Osteoblast (primary cell): ENCODE measurements around the gene RCAN3. TPM values are rescaled to one million over a fixed set of nuclear protein-coding genes. Genes with fewer than 3 reads are reported as not detected.

Experiments
- DNase-seq: peaks from one replicate; pipeline ENCODE4 v3.0.0; 2011; ENCODE audit warnings: low spot score, mixed read lengths; ENCODE audit not compliant: insufficient read length; ENCODE audit errors: missing footprints
- H2AFZ ChIP-seq: 2 replicates; pipeline ENCODE4 v1.6.0; 2011; ENCODE audit warnings: mild to moderate bottlenecking, low read length
- H3K27ac ChIP-seq: 2 replicates; pipeline ENCODE4 v1.5.1; 2011; ENCODE audit warnings: mild to moderate bottlenecking, low read depth, low read length, moderate library complexity
- H3K27me3 ChIP-seq: 2 replicates; pipeline ENCODE4 v1.6.0; 2012; ENCODE audit warnings: mild to moderate bottlenecking, control low read depth, inconsistent platforms, low read length, moderate library complexity; ENCODE audit not compliant: insufficient read depth
- H3K36me3 ChIP-seq: 2 replicates; pipeline ENCODE4 v1.5.1; 2011; ENCODE audit warnings: mild to moderate bottlenecking, low read length, control low read depth, moderate library complexity; ENCODE audit not compliant: insufficient read depth
- H3K4me1 ChIP-seq: 2 replicates; pipeline ENCODE4 v1.5.1; 2011; ENCODE audit warnings: mild to moderate bottlenecking, low read length, control low read depth, moderate library complexity; ENCODE audit not compliant: insufficient read depth
- H3K4me2 ChIP-seq: 2 replicates; pipeline ENCODE4 v1.6.0; 2011; ENCODE audit warnings: mild to moderate bottlenecking, low read length; ENCODE audit not compliant: insufficient read depth
- H3K4me3 ChIP-seq: fragments of 200-600 bp; sonication (generic); 3 replicates; pipeline ENCODE4 v1.5.1; 2012; ENCODE audit warnings: mild to moderate bottlenecking, low read length, inconsistent platforms; ENCODE audit not compliant: insufficient read depth
- H3K79me2 ChIP-seq: 2 replicates; pipeline ENCODE4 v1.6.0; 2012; ENCODE audit warnings: mild to moderate bottlenecking, low read length, control low read depth, inconsistent platforms; ENCODE audit not compliant: insufficient read depth
- H3K9me3 ChIP-seq: 2 replicates; pipeline ENCODE4 v1.5.1; 2011; ENCODE audit warnings: low read depth, low read length, control low read depth
- H4K20me1 ChIP-seq: 2 replicates; pipeline ENCODE4 v1.6.0; 2012; ENCODE audit warnings: mild to moderate bottlenecking, low read length, control low read depth; ENCODE audit not compliant: insufficient read depth
- total RNA-seq: library from RNA; depleted of rRNA; stranded (reverse); fragments of >200 nt; gene quantifications from 2 replicates; pipeline ENCODE4 v1.2.3, GENCODE V29; 2012
- TF ChIP-seq, protein P1 (sequence below): IDR thresholded peaks from 2 replicates; pipeline ENCODE4 v1.5.1; 2011; ENCODE audit warnings: mild to moderate bottlenecking, low read depth, low read length, moderate library complexity; ENCODE audit errors: extremely low read depth

Gene RCAN3
- total RNA-seq, 1 donor: 1.8 TPM

DNA sequence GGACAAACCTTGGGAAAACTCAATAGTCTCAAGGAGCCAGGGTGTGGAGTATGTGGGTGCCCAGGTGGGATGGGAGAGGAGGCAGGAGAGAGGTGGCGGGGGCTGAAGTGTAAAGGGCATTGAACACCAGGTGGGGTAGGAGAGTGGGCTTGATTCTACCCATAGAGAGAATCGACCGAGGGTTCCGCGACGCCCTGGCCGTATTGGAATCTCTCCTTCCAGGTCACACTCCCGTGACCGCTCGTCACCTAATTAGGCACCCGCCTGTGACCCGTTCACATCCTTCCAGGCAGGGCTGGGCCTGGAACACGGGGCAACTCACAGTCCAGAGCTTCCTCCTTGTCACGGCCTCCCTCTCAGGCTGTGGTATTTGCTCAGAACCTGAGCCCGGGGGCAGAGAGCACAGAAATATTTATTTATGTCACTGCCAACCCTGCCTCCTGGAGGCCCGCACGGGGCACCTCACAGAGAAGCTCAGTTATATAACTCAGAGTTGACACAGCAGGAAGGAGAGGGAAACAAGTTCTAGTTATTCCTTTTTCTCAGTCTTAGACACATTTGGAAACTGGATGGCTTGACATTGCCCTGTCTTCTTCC lies 65.3 kb downstream of the RCAN3 start:
- Histone ChIP-seq H3K4me3 (no peak overlapping the region), H3K4me2 (no peak overlapping the region), H3K27ac (no peak overlapping the region), H3K27me3 (no peaks in the 10 kb centered on the region), H3K4me1 (no peaks in the 10 kb centered on the region), H3K9me3 (no peaks in the 10 kb centered on the region), H4K20me1 (no peaks in the 10 kb centered on the region), H2AFZ (no peak overlapping the region), H3K79me2 (no peaks in the 10 kb centered on the region), H3K36me3 (no peaks in the 10 kb centered on the region)
- DNase-seq: no peak
- TF ChIP-seq, protein P1, sequence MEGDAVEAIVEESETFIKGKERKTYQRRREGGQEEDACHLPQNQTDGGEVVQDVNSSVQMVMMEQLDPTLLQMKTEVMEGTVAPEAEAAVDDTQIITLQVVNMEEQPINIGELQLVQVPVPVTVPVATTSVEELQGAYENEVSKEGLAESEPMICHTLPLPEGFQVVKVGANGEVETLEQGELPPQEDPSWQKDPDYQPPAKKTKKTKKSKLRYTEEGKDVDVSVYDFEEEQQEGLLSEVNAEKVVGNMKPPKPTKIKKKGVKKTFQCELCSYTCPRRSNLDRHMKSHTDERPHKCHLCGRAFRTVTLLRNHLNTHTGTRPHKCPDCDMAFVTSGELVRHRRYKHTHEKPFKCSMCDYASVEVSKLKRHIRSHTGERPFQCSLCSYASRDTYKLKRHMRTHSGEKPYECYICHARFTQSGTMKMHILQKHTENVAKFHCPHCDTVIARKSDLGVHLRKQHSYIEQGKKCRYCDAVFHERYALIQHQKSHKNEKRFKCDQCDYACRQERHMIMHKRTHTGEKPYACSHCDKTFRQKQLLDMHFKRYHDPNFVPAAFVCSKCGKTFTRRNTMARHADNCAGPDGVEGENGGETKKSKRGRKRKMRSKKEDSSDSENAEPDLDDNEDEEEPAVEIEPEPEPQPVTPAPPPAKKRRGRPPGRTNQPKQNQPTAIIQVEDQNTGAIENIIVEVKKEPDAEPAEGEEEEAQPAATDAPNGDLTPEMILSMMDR: no peak

DNA sequence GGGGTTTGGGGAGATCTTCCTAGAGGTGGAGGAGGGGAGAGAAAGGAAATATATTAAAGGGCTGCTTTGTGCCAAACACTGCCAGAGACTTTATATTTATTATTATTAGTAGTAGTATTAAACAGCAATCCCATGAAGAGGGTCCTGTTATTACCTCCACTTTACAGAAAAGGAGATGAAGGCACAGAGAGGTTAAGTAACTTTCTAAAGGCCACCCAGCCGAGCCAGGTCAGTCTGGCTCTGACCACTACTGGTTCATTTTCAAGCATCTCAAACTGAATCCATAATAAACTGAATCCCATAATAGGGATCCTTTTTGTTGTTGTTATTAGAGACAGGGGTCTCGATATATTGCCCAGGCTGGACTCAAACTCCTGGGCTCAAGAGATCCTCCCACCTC lies 65.8 kb downstream of the RCAN3 start:
- no peak for DNase-seq
- H4K20me1 ChIP-seq: no peaks in the 10 kb centered on the region
- no peak overlapping the region for H3K27ac ChIP-seq
- H3K4me1 ChIP-seq: no peaks in the 10 kb centered on the region
- H3K4me3 ChIP-seq: no peak overlapping the region
- TF ChIP-seq, protein P1: no peak
- no peak overlapping the region for H2AFZ ChIP-seq
- H3K4me2 ChIP-seq: no peak overlapping the region
- no peaks in the 10 kb centered on the region for H3K9me3 ChIP-seq
- H3K27me3 ChIP-seq: no peaks in the 10 kb centered on the region
- H3K36me3 ChIP-seq: no peaks in the 10 kb centered on the region
- no peaks in the 10 kb centered on the region for H3K79me2 ChIP-seq

DNA sequence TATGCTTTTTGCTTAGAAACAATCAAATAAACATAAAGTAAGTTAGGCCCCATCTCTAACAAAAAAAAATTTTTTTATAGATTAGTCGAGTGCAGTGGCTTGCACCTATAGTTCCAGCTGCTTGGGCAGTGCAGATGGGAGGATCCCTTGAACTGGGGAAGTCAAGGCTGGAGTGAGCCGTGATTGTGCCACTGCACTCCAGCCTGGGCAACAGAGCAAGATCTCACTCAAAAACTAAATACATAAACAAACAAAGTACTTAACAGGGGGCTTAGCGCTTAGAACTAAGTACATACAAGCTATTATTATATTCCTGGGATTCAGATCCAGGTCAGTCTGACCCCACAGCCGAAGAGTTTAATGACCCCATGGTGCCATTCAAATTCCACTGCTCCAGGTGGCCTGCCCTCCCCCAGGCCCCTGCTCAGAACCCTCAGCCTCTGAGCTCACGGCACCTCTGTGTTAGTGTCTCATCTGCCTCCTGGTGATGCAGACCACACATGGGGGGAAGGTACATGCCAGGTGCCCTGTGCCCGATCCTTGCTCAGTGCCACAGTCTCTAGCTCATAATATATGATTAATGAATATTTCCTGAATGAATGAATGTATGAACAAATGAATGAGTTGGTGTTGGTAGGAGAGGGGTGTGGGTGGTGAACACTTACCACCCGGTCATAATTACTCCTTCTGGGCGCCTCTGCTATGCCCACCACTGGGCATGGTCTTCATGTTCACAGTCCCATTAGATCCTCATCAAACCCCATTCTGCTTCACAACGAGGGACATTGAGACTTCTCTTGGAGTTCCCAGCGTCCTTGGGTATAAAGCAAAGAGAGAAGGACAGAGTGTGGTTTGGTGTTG lies 67.9 kb downstream of the RCAN3 start:
- no peaks in the 10 kb centered on the region for H4K20me1 ChIP-seq
- no peaks in the 10 kb centered on the region for H3K27me3 ChIP-seq
- no peaks in the 10 kb centered on the region for H3K9me3 ChIP-seq
- no peak overlapping the region for H3K4me3 ChIP-seq
- H3K27ac ChIP-seq: no peak overlapping the region
- no peaks in the 10 kb centered on the region for H3K79me2 ChIP-seq
- H3K36me3 ChIP-seq: no peaks in the 10 kb centered on the region
- TF ChIP-seq, protein P1: no peak
- H3K4me1 ChIP-seq: no peaks in the 10 kb centered on the region
- no peak overlapping the region for H3K4me2 ChIP-seq
- no peak for DNase-seq
- no peak overlapping the region for H2AFZ ChIP-seq

DNA sequence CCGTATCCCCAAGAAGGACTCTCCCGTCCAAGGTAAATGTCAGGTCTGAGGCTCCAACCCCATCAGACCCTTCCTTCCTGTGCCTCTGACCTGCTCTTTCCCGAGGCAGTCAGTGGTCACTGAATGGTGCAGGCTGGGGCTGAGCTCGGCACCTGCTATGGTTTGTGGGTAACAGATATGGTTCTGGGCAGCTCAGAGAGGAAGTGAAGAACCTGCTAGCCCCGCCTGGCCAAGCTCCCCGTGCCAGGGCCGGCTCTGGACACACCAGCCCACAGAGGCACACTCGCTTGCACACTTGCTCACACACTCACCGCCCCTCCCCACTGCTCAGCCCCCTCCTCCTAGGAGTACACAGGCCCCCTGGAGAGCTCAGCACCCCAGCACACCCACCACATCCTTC lies 69.7 kb downstream of the RCAN3 start:
- Histone ChIP-seq H3K36me3 (no peaks in the 10 kb centered on the region), H3K9me3 (no peaks in the 10 kb centered on the region), H2AFZ (no peak overlapping the region), H3K27ac (no peak overlapping the region), H3K4me1 (no peaks in the 10 kb centered on the region), H4K20me1 (no peaks in the 10 kb centered on the region), H3K4me3 (no peak overlapping the region), H3K27me3 (no peaks in the 10 kb centered on the region), H3K79me2 (no peaks in the 10 kb centered on the region), H3K4me2 (no peak overlapping the region)
- no peak for DNase-seq
- TF ChIP-seq, protein P1: no peak
